Loucy (cell line): Measurements from ENCODE around the gene FAM25C.
"Not testable (repeated sequence)": the region's sequence is repeated elsewhere in the genome, so short reads cannot be mapped to it uniquely, and the experiment has no call there.

Experiments
- H2AFZ ChIP-seq: fragments of 200-600 bp; sonication (generic); 2 replicates; pipeline ENCODE4 v1.6.0; 2016; ENCODE audit warnings: antibody characterized with exemption, mild to moderate bottlenecking, low read length, moderate library complexity
- H3F3A ChIP-seq: fragments of 200-600 bp; 2 replicates; pipeline ENCODE4 v1.6.0; 2016; ENCODE audit warnings: antibody characterized with exemption, low read depth, mild to moderate bottlenecking
- H3K27me3 ChIP-seq: fragments of 200-600 bp; sonication (generic); 2 replicates; pipeline ENCODE4 v1.6.1; 2014; ENCODE audit warnings: low read length, mild to moderate bottlenecking; ENCODE audit not compliant: insufficient read depth, poor library complexity, severe bottlenecking
- H3K36me3 ChIP-seq: fragments of 200-600 bp; sonication (generic); 2 replicates; pipeline ENCODE4 v1.6.1; 2016; ENCODE audit warnings: low read length; ENCODE audit not compliant: insufficient read depth
- H3K4me1 ChIP-seq: fragments of 200-600 bp; sonication (generic); 2 replicates; pipeline ENCODE4 v1.5.1; 2014; ENCODE audit warnings: low read length, mild to moderate bottlenecking; ENCODE audit not compliant: insufficient read depth, poor library complexity, severe bottlenecking
- H3K4me2 ChIP-seq: fragments of 200-600 bp; sonication (generic); 2 replicates; pipeline ENCODE4 v1.6.0; 2014; ENCODE audit warnings: antibody characterized with exemption, low read length, low read depth, mild to moderate bottlenecking; ENCODE audit not compliant: poor library complexity, severe bottlenecking
- H3K4me3 ChIP-seq: fragments of 200-600 bp; sonication (generic); 2 replicates; pipeline ENCODE4 v1.5.1; 2014; ENCODE audit warnings: low read length, mild to moderate bottlenecking, mixed read lengths; ENCODE audit not compliant: poor library complexity, severe bottlenecking
- H3K79me2 ChIP-seq: fragments of 200-600 bp; sonication (generic); 2 replicates; pipeline ENCODE4 v1.6.1; 2014; ENCODE audit warnings: low read length; ENCODE audit not compliant: insufficient read depth
- H3K9ac ChIP-seq: fragments of 200-600 bp; sonication (generic); 2 replicates; pipeline ENCODE4 v1.6.0; 2014; ENCODE audit warnings: mild to moderate bottlenecking, low read depth, low read length, moderate library complexity; ENCODE audit not compliant: poor library complexity, severe bottlenecking
- H3K9me2 ChIP-seq: fragments of 200-600 bp; sonication (generic); replicated peaks from 2 replicates; pipeline ENCODE4 v1.6.1; 2016; ENCODE audit warnings: low read depth, low read length, mixed read lengths
- H3K9me3 ChIP-seq: fragments of 200-600 bp; sonication (generic); 2 replicates; pipeline ENCODE4 v1.6.1; 2014; ENCODE audit warnings: mild to moderate bottlenecking, antibody characterized with exemption, low read length, low read depth; ENCODE audit not compliant: insufficient read depth
- H4K20me1 ChIP-seq: fragments of 200-600 bp; sonication (generic); 2 replicates; pipeline ENCODE4 v1.6.0; 2014; ENCODE audit warnings: antibody characterized with exemption, low read length, mild to moderate bottlenecking; ENCODE audit not compliant: insufficient read depth, poor library complexity, severe bottlenecking

FAM25C gene

DNA sequence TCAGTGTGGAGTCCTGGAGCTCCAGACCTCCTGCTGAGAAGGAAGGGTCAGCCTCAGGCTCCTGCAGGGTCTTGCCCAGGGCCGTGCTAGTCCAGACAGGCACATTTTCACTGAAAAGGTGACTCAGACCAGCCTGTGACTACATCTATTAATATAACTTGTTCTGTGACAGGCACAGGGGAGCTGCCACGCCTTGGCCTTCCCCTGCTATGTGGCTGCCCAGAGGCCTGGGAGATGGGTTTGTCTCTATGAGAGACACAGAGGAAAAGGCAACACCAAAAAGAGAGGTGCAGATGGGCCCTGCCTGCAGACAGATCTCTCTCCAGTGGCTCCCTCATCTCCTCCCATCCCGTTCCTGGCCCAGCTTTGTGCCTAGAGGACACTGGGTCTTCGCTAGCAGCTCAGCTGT, 10.0 kb downstream of the FAM25C start:
- not testable (repeated sequence) for H2AFZ ChIP-seq, H3K9me2 ChIP-seq, H3K27me3 ChIP-seq, H3K79me2 ChIP-seq, H3K4me3 ChIP-seq, H3K4me2 ChIP-seq, H4K20me1 ChIP-seq, H3K4me1 ChIP-seq, H3F3A ChIP-seq, H3K36me3 ChIP-seq, H3K9ac ChIP-seq, H3K9me3 ChIP-seq

DNA sequence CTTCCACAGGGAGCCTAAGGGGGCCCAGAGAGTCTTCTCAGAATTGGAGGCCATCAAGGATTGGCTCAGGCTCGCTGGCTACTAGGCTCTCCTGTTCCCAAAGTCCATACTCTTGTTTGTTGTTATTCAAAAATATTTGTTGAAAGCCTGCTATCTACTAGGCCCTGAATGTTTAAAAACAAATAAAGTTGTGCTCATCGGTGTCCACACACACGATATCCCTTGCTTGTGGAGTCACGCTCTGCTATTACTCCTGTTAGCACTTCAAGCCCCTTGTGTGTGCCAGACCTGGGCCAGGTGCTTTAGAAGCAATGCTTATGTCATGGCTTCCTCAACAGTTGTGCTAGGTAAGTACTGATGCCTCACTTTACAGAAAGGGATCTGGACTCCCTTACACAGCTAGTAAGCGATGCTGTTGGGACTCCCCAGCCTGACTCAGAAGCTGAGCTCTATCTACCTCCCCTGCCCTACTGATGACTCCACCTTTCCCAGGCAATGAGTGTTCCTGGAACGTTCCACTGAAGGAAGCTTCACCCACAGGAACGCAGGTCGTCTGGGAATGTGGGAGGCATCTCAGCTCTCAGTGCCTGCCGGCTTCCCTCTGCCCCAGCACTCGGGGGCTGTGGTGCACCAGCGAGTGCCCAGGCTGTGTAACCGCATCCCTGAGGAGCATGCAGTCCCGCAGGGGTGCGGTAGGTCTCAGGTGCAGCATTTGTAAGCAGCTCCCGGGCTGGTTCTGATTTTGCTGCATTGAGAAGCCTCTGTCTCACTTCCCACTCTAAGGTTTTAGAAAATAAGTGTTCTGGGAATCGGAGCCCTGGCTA, 10.7 kb downstream of the FAM25C start:
- H3K36me3 ChIP-seq, H3K79me2 ChIP-seq, H2AFZ ChIP-seq, H3F3A ChIP-seq, H4K20me1 ChIP-seq, H3K4me1 ChIP-seq, H3K4me3 ChIP-seq, H3K4me2 ChIP-seq, H3K9ac ChIP-seq, H3K9me2 ChIP-seq, H3K27me3 ChIP-seq, H3K9me3 ChIP-seq: not testable (repeated sequence)

DNA sequence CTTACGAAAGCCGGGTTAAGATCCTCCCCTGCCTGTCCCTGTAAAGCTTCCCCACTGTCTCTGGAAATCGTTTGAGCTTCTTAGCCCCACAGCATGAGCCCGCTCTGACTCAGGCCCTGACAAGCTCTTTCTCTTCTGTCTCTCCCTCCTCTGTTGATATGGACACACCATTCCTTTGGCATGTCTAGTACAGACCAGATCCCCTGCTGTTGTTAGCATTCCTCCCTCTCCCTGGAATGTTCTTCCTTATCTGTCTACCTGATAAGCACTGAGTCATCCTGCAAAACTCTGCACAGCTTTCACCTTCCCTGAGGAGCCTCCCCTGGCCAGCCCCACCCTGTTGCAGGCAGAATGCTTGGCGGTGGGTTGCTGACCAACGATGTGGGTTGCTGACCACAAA, 11.6 kb downstream of the FAM25C start:
- not testable (repeated sequence) for H2AFZ ChIP-seq, H3K27me3 ChIP-seq, H3K9me2 ChIP-seq, H4K20me1 ChIP-seq, H3F3A ChIP-seq, H3K9ac ChIP-seq, H3K9me3 ChIP-seq, H3K79me2 ChIP-seq, H3K4me1 ChIP-seq, H3K4me3 ChIP-seq, H3K4me2 ChIP-seq, H3K36me3 ChIP-seq

DNA sequence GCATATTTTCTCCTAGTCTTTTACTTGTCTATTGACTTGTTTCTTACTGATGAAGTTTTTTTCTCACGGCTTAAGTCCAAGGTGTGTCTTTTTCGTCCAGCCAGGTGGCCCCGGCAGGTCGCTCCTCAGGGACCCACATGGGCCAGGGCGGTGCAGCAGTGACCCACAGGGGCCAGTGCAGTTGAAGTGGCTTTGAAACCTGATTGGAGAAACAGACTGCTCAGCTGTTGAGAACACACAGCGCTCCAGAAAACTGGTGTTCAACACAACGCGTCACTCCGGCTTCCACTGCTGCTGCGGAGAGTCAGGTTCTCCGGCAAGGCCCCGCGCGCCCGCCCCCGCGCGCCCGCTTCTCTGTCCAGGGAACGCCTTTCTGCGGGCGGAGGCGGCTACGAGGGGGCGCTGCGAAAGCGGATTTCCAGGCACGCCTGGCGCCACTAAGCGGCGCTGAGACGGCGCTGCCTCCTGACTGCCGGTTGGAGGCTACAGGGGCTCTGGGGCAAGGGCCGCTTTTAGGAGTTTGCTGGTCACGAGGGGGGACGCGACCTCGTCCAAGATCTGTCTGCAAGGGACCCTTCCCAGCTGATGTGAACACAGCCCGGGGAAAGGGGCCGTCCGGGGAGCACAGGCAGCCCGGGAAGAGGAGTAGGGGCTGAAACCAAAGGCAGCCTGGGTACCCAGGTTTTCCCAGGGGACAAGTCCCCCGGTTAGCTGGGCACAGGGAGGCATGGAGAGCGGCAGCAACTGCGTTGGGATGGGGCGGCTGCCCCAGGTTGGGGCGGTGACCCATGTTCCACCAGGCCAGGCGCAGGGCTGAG, 13.0 kb downstream of the FAM25C start:
- not testable (repeated sequence) for H3K36me3 ChIP-seq, H4K20me1 ChIP-seq, H3K4me3 ChIP-seq, H3K4me1 ChIP-seq, H3K4me2 ChIP-seq, H3K9ac ChIP-seq, H3K9me3 ChIP-seq, H3K79me2 ChIP-seq, H3F3A ChIP-seq, H3K9me2 ChIP-seq, H3K27me3 ChIP-seq, H2AFZ ChIP-seq

DNA sequence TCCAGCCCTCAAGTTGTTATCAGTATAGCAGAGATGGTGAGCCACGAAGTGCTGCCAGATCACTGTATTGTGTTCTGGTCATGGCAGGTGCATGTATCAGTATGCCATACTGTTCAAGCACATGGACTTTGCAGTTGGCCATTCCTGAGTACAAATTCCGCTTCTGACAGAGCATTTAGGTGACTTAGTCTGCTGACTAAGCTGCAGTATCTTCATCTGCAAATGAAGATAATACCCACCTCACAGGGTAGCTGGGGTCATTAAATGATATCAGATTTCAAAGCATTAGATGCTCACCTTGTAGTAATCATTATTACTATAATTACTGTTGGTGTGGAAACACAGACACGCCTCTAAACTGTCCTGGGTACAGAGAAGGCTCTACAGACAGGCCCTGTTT, 24.2 kb downstream of the FAM25C start:
- not testable (repeated sequence) for H3K4me3 ChIP-seq, H3K4me1 ChIP-seq, H3K9me3 ChIP-seq, H2AFZ ChIP-seq, H3F3A ChIP-seq, H4K20me1 ChIP-seq, H3K4me2 ChIP-seq, H3K9ac ChIP-seq, H3K36me3 ChIP-seq, H3K9me2 ChIP-seq, H3K79me2 ChIP-seq, H3K27me3 ChIP-seq

DNA sequence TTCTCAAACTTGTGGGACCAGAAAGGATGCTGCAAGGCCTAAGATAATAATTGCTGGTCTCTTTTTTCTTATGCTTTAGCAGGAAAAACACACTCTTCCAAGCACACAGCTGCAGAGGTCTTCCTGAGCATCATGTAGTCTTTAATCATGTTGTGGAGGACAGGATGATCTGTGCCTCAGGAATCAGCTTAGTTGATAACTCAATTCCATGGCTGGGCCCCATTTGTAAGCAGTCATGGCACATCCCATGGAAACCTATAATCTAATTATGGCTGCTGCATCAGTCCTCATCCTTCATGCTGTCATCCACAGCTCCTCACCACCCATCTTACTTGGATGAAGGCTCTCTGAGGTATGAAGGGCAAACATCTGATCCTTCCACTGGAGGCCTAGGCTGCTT, 26.5 kb downstream of the FAM25C start:
- H3F3A ChIP-seq, H3K4me3 ChIP-seq, H3K9me2 ChIP-seq, H3K4me2 ChIP-seq, H4K20me1 ChIP-seq, H3K36me3 ChIP-seq, H3K9ac ChIP-seq, H2AFZ ChIP-seq, H3K79me2 ChIP-seq, H3K27me3 ChIP-seq, H3K9me3 ChIP-seq, H3K4me1 ChIP-seq: not testable (repeated sequence)

DNA sequence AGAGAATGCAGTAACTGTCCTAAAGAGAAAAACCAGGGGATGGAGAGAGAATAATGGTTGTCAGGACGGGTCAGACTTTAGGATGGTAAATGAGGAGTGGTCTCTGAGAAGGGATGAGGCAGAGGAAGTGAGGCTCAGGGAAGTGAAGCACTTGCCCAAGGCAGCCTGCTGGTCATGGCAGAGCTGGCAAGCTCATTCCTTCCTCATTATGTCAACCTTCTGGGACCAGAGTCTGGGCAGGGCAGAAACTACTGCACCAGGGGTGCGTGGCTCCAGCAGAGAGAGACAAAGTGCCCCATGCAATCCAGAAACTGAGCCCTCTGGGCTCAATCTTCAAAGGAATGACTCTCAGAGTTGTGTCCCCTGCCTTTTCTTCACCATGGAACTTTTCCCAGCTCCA, 27.5 kb downstream of the FAM25C start:
- H3K4me1 ChIP-seq, H3K36me3 ChIP-seq, H3K4me2 ChIP-seq: not testable (repeated sequence)

More for the DNA sequence above, 27.5 kb downstream of the FAM25C start:
- not testable (repeated sequence) for H3K9me3 ChIP-seq, H4K20me1 ChIP-seq, H3K9ac ChIP-seq, H3K9me2 ChIP-seq, H2AFZ ChIP-seq, H3K79me2 ChIP-seq, H3F3A ChIP-seq, H3K4me3 ChIP-seq, H3K27me3 ChIP-seq
